GM12878 (cell line): ENCODE data around the gene SSR1. TPM values are rescaled to one million over a fixed set of nuclear protein-coding genes. Genes with fewer than 3 reads are reported as not detected.

ENCODE experiments used
- ATAC-seq: fragments of 200-7000 bp; cut with Tn5 transposase; 3 replicates; pipeline ENCODE4 v1.9.1; 2020; ENCODE audit warnings: mild to moderate bottlenecking, moderate library complexity
- BruUV-seq: library from RNA; stranded (reverse); fragments of 400-500 nt; replicated peaks from 2 replicates; lab custom pipeline; 2021; lab: Mats Ljungman, UMichigan
- CTCF ChIA-PET: fragments of 300-600 bp; sonication (Branson Sonifier 250); formaldehyde crosslinking; extraction: SDS; loops from one replicate; lab custom pipeline; 2021; ENCODE audit warnings: inconsistent platforms; lab: Yijun Ruan, JAX
- POLR2A ChIA-PET: fragments of 350-600 bp; formaldehyde crosslinking; extraction: SDS; loops from one replicate; lab custom pipeline; 2021; ENCODE audit warnings: inconsistent platforms; lab: Charles Lee
- RAD21 ChIA-PET: fragments of 300-600 bp; sonication (Branson Sonifier 250); formaldehyde crosslinking; loops from one replicate; lab custom pipeline; 2023; ENCODE audit warnings: antibody characterized with exemption; ENCODE audit not compliant: unreplicated experiment; lab: Charles Lee
- SMC1A ChIA-PET: fragments of 300-600 bp; sonication (Branson Sonifier 250); formaldehyde crosslinking; loops from one replicate; lab custom pipeline; 2023; ENCODE audit not compliant: unreplicated experiment, uncharacterized antibody; lab: Charles Lee
- DNase-seq: peaks from one replicate; pipeline ENCODE4 v3.0.0-alpha.2; 2011; ENCODE audit warnings: low read depth, low spot score
- FAIRE-seq: peaks from 3 replicates; lab custom pipeline; 2011; peaks lifted over from hg19 to GRCh38; lab: Jason Lieb, UNC
- H2AFZ ChIP-seq: 2 replicates; pipeline ENCODE4 v1.6.0; 2011; ENCODE audit warnings: low read depth, low read length, control low read depth; ENCODE audit not compliant: control insufficient read depth
- H3K27ac ChIP-seq: 2 replicates; pipeline ENCODE4 v1.5.1; 2011; ENCODE audit warnings: control low read depth; ENCODE audit not compliant: control insufficient read depth, insufficient read depth
- H3K27me3 ChIP-seq, 2 experiments: replicated peaks in 1 of 2; 2 replicates each; pipeline versions ENCODE4 v1.6.0 to v1.6.1; 2011; ENCODE audit warnings: low read length in 1 of 2; ENCODE audit not compliant: control insufficient read depth in 2 of 2, insufficient read depth in 2 of 2
- H3K36me3 ChIP-seq, 2 experiments: 2 replicates each; pipeline ENCODE4 v1.5.1; 2011; ENCODE audit warnings: low read length in 1 of 2; ENCODE audit not compliant: control insufficient read depth in 2 of 2, insufficient read depth in 2 of 2
- H3K4me1 ChIP-seq: 2 replicates; pipeline ENCODE4 v1.6.1; 2011; ENCODE audit warnings: mild to moderate bottlenecking, low read length, moderate library complexity, mixed read lengths; ENCODE audit not compliant: control insufficient read depth, insufficient read depth
- H3K4me2 ChIP-seq: 2 replicates; pipeline ENCODE4 v1.6.0; 2011; ENCODE audit warnings: control low read depth; ENCODE audit not compliant: control insufficient read depth, insufficient read depth
- H3K4me3 ChIP-seq: fragments of 200-600 bp; sonication (generic); 2 replicates; pipeline ENCODE4 v1.5.1; 2016
- H3K79me2 ChIP-seq: 2 replicates; pipeline ENCODE4 v1.6.0; 2011; ENCODE audit warnings: low read length; ENCODE audit not compliant: control insufficient read depth, insufficient read depth
- H3K9ac ChIP-seq: 2 replicates; pipeline ENCODE4 v1.8.0; 2011; ENCODE audit warnings: low read length, control low read depth, mixed read lengths; ENCODE audit not compliant: control insufficient read depth, insufficient read depth
- H3K9me3 ChIP-seq: replicated peaks from 3 replicates; pipeline ENCODE4 v1.5.1; 2011; ENCODE audit warnings: mild to moderate bottlenecking, low read length; ENCODE audit not compliant: control insufficient read depth, insufficient read depth
- H4K20me1 ChIP-seq: 2 replicates; pipeline ENCODE4 v1.6.0; 2011; ENCODE audit not compliant: control insufficient read depth, insufficient read depth
- LARP7 ChIP-seq: fragments of 450-650 bp; IDR thresholded peaks from 2 replicates; pipeline ENCODE4 v1.6.1; 2017; ENCODE audit warnings: mild to moderate bottlenecking
- ZSCAN29 ChIP-seq: fragments of 450-650 bp; IDR thresholded peaks from 2 replicates; pipeline ENCODE4 v1.6.1; 2017; ENCODE audit warnings: mild to moderate bottlenecking, moderate library complexity
- WGBS: methylation state at CpG from one replicate; pipeline ENCODE4 v1.1.6; 2016; ENCODE audit warnings: low lambda C conversion rate; ENCODE audit not compliant: insufficient replicate concordance, insufficient coverage; ENCODE audit errors: missing lambda C conversion rate; 5-methylcytosine and 5-hydroxymethylcytosine counted together
- in situ Hi-C: fragments of 300-500 bp; cut with MboI; formaldehyde crosslinking; loops from 9 replicates; pipeline ENCODE4 v1.14.3; 2018; ENCODE audit warnings: mixed read lengths
- intact Hi-C: fragments of 100-400 bp; cut with micrococcal nuclease; formaldehyde crosslinking; loops from one replicate; pipeline ENCODE4 v1.14.2; 2022; ENCODE audit not compliant: unreplicated experiment
- polyA plus RNA-seq, 11 experiments: library from polyadenylated mRNA; depleted of rRNA in 4 of 11; unstranded in 6 of 11; stranded (reverse) in 5 of 11; fragments of >200 nt; fragmentation: Nextera tagmentation in 4 of 11; fragmentation: Illumina TruSeq in 1 of 11; extraction: Ambion mirVana in 4 of 11; extraction: Trizol in 1 of 11; gene quantifications; 1 replicate in 1 of 11; 2 replicates in 10 of 11; pipeline versions ENCODE4 v1.2.1 to v1.2.3, GENCODE V29; 2011 to 2016; ENCODE audit warnings: inconsistent platforms in 2 of 11, missing spikeins in 2 of 11, low read depth in 1 of 11
- total RNA-seq, 4 experiments: library from RNA; depleted of rRNA in 3 of 4; stranded (reverse); fragments of >200 nt in 3 of 4; fragmentation: Illumina TruSeq in 1 of 4; extraction: Trizol in 1 of 4; gene quantifications; 2 replicates each; pipeline versions ENCODE4 v1.2.1 to v1.2.3, GENCODE V29; 2013 to 2021
- TF ChIP-seq, protein P1 (sequence below): IDR thresholded peaks from 2 replicates; pipeline ENCODE4 v1.6.1; 2012; ENCODE audit warnings: low read depth, low read length, improper control_type of control experiment
- TF ChIP-seq, protein P2 (sequence below): fragments of 450-650 bp; IDR thresholded peaks from 2 replicates; pipeline ENCODE4 v1.6.1; 2017; ENCODE audit warnings: mild to moderate bottlenecking, moderate library complexity

SSR1 gene
- total and polyA plus RNA-seq, 10 of the 15 experiments (the other 5 are each of a cell fraction or from before 2014, with no cell fraction given): 42.0 to 209 (median 128) TPM

DNA sequence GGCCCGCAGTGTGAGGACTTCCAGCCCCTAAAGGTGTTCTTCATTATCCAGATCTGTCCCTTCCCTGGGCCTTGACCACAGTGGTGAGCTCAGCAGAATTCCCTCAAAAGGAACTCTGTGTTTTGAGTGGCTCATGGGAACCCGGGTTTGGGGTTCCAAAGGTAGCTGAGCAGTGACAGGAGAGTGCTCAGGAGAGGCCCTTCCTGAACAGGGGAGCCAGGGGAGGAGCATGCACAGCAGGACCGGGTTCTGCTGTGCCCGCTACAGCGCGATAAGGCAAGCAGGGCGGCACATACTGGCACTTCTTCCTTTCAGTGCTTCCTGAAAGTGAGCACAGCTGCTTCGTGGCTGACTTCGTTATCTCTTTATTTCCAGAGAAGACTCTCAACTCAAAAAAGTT is 88.3 kb downstream of the SSR1 start:
- no peak for FAIRE-seq
- POLR2A ChIA-PET: no interaction called here

More for the DNA sequence above, 88.3 kb downstream of the SSR1 start:
- DNase-seq: no peak
- Histone ChIP-seq H3K27me3 (no peaks in the 10 kb centered on the region), H2AFZ (no peak overlapping the region), H3K9ac (no peak overlapping the region), H3K9me3 (no peaks in the 10 kb centered on the region; the same call in 2 of the 3 replicates), H3K27ac (no peak overlapping the region), H3K4me3 (no peak overlapping the region), H3K4me1 (no peaks in the 10 kb centered on the region), H3K36me3 (peaks cover 31 to 46% of the 10 kb centered on the region in 2 experiments), H4K20me1 (no peaks in the 10 kb centered on the region), H3K4me2 (no peak overlapping the region), H3K79me2 (no peaks in the 10 kb centered on the region)
- in situ Hi-C loops: no loop called here
- ChIA-PET RAD21 (no interaction called here), CTCF (interaction anchor here (1.3 to 1.5 kb wide), 2 partner anchors 10 to 19 kb away, joined by 3 read pairs; no protein-coding TSS in a partner anchor), SMC1A (interaction anchor here (1.0 kb wide), 1 partner anchor 9 kb away, joined by 4 read pairs; no protein-coding TSS in a partner anchor)
- BruUV-seq: no TSS peak
- TF ChIP-seq, protein P1, sequence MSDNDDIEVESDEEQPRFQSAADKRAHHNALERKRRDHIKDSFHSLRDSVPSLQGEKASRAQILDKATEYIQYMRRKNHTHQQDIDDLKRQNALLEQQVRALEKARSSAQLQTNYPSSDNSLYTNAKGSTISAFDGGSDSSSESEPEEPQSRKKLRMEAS: no peak
- TF ChIP-seq, protein P2, sequence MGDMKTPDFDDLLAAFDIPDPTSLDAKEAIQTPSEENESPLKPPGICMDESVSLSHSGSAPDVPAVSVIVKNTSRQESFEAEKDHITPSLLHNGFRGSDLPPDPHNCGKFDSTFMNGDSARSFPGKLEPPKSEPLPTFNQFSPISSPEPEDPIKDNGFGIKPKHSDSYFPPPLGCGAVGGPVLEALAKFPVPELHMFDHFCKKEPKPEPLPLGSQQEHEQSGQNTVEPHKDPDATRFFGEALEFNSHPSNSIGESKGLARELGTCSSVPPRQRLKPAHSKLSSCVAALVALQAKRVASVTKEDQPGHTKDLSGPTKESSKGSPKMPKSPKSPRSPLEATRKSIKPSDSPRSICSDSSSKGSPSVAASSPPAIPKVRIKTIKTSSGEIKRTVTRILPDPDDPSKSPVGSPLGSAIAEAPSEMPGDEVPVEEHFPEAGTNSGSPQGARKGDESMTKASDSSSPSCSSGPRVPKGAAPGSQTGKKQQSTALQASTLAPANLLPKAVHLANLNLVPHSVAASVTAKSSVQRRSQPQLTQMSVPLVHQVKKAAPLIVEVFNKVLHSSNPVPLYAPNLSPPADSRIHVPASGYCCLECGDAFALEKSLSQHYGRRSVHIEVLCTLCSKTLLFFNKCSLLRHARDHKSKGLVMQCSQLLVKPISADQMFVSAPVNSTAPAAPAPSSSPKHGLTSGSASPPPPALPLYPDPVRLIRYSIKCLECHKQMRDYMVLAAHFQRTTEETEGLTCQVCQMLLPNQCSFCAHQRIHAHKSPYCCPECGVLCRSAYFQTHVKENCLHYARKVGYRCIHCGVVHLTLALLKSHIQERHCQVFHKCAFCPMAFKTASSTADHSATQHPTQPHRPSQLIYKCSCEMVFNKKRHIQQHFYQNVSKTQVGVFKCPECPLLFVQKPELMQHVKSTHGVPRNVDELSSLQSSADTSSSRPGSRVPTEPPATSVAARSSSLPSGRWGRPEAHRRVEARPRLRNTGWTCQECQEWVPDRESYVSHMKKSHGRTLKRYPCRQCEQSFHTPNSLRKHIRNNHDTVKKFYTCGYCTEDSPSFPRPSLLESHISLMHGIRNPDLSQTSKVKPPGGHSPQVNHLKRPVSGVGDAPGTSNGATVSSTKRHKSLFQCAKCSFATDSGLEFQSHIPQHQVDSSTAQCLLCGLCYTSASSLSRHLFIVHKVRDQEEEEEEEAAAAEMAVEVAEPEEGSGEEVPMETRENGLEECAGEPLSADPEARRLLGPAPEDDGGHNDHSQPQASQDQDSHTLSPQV: no peak
- TF ChIP-seq LARP7 (no peak), ZSCAN29 (no peak)
- intact Hi-C loops: no loop called here
- 84% methylated on average over 9 of the region's 9 CpGs for WGBS
- no peak for ATAC-seq
